Suppressor macrophage treated with lipopolysaccharide for 4 hours (primary cell): ENCODE data around the gene COMMD2.

Experiments used
- DNase-seq: peaks from one replicate; pipeline ENCODE4 v3.0.0-alpha.2; 2020

The COMMD2 gene

DNA sequence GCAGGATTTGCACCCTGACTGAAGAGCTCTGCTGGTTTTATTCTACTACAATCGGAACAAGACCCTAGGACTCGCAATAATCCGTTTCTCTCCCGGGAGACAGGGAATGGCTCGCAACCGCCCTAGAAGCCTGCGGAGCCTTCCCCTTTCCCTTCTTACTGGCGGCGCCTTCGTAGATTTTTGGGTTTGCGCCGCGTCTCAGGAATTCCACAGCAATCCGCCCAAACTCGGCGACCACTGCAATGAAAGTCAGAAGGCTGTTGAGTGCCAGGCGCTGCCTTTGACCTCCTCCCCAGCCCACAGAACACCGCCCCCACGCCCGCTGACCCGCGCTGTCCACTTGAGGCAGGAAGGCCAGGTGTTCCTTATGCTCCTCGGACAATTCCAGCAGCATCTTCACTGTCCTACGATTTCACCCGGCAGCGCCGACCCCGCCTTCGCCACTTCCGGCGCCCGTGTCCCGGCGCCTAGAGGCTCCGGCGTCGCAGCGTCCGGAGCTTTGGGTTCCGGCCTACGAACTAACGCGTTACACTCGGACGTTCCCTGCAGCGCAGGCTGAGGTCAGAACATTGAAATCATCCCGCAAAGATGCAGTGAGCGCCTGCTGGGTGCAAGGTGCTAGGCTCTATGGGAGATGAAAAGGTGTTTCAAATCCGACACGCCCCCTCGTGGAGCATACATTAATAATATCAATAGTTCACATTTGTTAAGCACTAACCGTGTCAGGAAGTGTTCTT is at the start of gene COMMD2:
COMMD2 (minus strand) TSS at position 439 of the 737 bp plus-strand sequence; CDS start at position 394, 45 bp downstream.
- DNase-seq, result peak; percentile 90

DNA sequence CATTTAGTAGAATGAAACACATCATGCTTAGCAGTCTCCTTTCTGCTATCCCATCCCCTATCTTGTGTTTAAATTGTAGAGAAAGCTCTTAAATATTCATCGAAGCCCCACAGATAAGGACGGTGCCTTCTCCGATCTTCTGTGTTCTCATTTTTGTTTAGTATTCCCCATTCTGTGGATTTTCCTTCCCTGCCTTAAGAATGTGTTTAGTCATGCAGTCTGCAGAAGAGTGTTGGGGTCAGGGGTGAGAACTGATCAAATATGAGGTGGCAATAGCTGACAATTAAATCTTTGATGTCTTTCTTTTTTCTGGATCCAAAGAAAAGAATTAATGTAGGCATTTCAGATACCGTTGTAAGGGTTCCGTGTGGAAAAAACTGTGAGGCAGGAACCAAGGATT is 49.4 kb upstream of the COMMD2 start:
- DNase-seq, result no peak

DNA sequence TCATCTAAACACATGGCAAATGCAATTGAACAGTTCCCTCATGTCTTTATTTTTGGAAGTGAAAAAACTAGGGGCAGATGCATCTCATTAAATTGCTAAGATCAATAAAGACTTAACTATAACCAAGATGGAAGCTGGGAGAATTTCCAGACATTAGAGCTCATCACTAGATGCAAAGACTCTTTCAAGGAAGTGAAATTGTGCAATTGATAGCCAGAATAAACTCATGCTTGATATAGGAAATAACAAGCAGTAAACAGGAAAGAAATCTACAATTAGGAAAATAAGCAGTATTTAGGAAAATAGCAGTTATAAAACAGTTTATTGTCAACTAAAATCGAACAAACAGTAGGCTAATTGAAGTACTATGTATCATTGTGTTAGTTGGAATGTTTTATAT is 48.9 kb upstream of the COMMD2 start:
- DNase-seq, result no peak

DNA sequence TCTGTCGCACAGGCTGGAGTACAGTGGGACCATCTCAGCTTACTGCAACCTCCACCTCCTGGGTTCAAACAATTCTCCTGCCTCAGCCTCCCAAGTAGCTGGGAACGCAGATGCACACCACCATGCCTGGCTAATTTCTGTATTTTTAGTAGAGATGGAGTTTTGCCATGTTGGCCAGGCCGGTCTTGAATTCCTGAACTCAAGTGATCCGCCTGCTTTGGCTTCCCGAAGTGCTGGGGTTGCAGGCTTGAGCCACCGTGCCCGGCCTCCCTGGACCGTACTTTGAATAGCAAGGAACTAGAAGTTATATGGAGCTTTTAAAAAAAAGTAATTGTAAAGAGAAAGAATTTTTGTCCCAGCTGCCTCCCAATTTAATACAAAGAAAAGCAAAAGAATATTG is 48.4 kb upstream of the COMMD2 start:
- no peak for DNase-seq

DNA sequence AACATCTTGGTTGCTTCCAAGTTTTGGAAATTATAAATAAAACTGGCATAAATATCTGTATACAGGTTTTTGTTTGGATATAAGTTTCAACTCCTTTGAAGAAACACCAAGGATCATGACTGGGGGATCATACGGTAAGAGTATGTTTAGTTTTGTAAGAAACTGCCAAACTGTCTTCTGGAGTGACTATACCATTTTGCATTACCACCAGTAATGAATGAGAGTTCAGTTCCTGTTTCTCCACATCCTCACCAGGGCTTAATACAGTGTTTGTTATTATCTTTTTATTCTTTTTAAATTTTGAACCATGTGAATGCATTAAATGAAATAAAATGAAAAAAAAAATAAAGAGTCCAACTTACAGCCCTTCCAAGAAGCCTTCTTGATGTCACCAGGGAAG is 43.7 kb upstream of the COMMD2 start:
- DNase-seq, result no peak

DNA sequence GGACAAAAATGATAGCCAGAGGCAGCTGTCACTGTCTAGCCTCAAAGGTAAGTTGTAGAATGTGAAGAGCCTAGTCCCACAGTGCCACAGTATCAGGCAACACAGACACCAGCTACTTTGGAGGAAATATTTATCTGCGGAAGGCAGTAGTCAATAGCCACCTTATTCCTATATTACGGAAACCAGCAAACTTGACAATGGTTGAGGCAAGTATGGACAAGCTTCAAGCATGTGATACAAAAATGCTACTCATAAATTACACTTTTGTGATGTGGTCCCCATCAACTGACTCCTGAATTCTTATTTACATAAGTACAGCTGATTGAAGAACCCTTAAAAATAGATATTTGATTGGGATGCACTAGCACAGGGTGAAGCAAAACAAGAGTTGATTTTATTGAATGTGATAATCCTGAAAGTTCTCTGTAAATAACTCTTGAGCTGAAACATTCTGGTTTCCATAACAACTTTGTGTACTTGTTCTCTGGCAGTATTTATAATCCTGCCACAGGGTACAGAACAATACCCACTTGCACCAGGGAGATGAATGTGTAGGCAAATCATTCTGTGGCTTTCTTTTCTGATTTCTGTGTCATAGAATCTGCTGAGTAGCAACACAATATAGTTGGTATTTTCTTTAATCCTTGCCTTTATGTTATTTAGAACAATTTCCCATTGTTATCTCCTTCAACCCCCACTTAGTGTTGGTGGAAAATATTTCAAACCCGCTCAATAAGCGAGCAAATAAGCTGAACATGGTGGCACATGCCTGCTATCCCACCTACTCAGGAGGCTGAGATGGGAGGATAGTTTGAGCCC is 40.4 kb upstream of the COMMD2 start, which contains the start of gene ANKUB1:
ANKUB1 (minus strand) TSS at position 103 of the 819 bp plus-strand sequence. CDS start 188 bp downstream, outside the sequence.
- no peak for DNase-seq

DNA sequence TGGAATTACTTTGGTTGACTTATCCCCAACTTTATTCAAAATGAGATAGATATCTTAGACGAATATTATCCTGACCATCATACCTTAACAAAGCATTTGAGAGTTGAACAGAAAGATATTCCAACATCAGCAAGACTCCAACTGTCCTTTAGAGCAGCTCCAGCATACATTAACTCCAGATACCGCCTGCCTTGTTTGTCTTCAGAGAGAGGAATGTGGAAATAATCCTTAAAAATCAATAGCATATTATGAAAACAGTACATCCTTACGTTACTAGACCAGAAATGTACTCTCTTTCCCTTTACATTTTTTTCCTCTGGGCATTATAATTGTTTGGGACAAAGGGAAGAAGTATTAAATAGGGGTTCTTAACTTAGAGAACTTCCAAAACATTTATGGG is 38.4 kb upstream of the COMMD2 start:
- DNase-seq, result no peak

DNA sequence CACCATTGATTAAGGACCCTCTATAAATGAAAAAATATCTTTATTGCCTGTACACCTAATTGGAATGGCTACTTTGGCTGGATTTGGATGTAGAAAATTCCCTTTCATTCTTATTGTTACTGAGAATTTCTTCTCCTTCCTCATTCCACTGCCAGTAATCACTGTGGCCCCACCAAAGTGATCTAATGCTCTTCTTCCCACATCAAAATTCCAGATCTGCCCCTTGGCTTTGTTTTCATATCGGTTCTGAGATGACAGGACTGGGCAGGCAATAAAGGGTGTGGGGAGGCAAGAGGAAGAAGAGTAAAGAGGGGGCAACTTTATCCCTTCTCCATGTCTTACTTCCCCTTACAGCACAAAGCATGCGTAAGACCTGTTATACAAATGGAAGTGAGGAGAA is 38.0 kb upstream of the COMMD2 start:
- peak; percentile 58 for DNase-seq

DNA sequence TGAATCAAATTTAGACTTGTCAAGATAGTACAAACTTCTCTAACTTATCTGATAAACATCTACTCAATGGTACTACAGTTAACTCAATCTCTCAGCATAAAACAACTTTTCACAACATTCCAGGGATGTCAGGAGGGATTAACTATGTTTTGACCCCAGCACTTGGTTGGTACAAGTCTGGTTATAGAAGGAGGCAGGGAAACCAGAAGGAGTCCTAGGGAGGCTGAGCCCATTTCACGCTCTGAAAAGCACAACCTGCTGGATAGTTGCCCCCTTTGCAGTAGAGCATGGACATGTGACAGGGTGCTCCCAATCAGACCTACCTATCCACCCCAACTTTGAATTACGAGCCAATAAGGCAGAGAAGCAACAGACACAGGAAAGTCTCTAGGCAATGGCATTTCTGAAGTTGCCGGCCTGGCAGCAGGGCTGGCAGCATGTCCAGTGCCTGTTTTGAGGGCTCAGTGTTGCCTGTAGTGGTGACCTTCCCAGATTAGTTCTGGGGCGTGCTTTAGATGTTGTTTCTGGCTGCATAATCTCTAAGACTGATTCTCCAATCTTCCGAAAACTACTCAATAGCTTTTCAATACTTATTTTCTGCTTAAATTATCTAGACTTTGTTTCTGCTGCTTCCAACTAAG is 31.9 kb upstream of the COMMD2 start:
- DNase-seq, result no peak

DNA sequence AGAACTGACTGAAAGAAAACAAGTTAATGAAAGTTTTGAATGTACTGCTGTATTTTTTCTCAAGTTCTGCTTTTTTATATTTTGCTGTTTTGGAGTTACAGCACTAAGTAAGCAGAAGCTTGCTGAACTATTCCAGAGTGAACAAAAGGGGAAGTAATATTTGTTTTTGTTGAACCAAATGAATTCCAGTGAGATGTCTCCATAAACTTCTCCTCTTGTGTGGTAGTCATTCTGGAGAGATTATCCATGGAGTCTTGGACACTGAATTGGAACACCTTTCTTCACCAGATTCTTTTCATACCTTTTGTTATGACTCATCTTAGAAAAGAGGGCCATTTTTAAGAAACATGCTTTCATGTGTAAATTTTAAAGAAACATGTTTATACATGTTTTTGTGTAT is 31.3 kb upstream of the COMMD2 start:
- DNase-seq, result peak; percentile 79

DNA sequence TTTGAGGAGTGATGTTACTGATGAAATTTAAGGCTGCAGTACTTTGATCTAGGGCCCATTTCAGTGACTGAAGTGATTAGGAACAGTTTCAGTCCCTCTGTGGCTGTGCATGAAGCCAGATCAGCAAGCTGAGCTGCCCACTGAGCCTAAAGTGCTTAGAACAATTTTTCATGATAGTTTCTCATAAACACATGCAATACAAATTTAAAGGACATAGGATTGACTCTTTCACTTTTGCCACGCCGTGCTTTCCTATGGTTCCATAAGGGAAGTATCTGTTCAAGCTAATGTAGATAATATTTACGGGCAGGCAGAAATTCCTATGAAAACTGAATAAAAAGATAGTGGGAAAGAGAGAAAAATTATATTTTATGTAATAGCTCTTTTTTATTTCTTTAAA is 29.5 kb upstream of the COMMD2 start:
- DNase-seq, result peak; percentile 44

DNA sequence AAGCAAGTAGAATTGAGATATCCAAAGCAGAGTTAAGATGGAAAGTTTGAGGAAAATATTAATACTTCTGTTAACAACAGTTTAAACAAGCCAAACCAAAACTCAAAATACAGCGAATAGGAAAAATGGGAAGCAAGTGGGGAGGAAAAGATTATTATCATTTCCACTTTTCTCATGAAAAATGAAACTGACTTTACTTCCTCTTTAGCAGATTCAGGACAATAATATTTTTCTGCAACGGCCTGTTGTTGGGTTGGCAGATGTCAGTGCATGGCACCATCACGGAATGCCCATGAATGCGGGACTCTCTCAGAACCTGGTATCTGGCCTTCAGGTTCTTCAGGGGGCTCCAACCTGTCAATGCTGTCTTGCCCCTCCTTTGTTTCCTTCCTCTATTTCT is 28.9 kb upstream of the COMMD2 start:
- DNase-seq, result peak; percentile 84

DNA sequence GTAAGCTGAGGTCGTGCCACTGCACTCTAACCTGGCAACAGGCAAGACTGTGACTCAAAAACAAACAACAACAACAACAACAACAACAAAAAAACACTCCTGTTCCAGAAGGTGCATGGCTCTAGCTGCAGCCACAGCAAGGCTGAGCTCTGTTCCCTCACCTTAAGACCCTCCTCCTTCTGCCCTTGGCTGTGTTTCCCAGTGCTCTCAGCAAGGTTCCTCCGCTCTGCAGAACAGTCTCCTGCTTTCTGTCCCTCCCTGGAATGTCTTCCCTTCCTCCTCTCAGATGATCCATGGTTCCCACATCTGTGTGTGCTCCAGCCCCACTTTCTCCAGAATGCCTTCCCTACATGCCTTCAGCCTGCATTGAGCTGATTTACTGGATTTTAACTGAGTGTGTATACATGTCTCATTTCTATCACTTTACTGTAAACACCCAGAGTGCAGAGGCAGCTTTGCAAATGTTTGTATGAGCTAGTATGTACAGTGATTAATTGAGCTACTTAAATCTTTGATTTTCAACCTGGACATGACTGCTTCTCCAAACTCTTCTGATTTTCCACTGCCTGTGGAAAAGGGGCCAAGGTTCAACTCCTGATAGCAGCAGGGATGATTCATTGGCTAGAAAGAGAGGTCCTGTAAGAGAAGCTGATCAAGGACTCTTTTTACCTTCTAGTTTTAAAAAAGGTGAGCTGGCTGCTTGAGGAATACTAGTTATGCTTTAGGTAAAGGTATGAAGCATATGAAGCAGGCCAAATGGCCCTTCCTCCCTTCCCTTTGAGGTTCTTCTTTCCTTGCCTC is 25.3 kb upstream of the COMMD2 start:
- no peak for DNase-seq

DNA sequence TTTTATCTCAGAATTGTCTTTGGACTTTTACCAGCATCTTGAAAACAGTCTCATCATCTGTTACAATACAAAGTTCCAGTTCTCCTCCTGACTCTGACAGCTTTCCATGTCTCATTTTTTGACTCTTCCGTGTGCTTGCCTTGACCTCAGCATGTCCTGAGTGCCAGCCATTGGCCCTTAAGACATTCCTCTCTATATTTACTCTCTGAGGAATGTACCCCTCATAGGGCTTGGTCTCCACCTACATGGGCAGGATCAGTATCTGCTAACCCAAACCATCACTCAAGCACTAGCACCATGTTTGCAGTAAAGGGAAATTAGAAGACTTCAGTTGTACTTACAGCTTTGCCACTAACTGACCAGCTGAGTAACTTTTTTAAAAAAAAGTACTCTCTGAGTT is 23.9 kb upstream of the COMMD2 start:
- DNase-seq, result no peak

DNA sequence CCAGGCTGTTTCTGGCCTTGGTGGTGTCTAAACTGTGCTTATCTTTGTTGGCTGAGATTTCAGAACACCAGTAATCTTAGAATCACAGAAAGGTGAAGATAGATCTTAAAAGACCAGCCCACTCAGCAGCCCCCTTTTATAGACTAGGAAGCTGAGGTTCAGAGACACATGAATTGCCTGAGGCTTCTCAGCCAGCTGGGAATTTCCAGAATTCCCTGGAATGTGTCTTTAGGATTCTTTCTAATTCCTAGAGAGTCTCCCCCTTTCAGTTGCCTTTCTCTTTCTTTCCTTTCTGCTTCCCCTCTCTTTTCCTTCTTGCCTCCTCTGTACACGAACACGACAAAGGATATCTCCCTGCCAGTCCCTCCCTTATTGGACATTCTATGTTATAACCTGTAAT is 20.6 kb upstream of the COMMD2 start:
- no peak for DNase-seq

DNA sequence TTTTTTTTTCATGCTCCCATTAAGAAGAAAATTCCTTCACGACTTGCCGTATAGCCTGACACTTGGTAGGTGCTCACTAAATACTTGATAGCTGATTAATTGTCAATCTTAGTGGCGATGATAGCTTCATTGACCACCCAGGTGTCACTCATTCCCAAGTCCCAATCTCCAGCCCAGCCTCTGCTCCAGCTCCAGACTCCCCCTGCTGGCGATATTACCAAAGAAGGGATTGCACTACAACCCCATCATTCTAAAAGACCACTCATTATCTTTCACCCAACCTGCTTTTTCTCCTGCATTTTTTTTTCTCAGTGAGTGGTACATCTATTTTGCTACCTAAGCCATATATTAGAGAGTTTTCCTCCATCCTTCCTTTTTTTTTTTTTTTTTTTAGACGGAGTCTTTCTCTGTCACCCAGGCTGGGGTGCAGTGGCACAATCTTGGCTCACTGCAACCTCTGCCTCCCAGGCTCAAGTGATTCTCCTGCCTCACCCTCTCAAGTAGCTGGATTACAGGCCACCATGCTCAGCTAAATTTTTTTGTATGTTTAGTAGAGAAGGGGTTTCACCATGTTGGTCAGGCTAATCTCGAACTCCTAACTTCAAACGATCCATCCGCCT is 19.5 kb upstream of the COMMD2 start:
- peak; percentile 65 for DNase-seq

DNA sequence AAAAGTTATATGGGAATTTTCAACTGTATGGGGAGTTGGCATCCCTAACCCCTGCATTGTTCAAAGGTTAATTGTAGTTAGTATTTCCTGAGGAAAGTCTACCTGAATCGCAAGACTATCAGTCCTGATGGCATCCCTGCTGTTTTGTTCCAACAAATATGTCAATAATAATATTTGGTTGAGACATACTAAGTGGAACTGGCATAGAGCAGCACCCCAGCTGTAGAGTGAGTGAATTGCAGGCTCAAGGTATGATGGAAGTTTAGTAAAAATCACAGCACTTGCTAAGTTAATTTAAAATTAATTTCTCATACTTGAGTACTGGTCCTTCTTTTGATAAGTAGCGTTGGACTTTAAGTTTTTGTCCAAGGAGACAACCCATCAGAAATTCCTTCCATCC is 18.0 kb upstream of the COMMD2 start:
- DNase-seq, result no peak

DNA sequence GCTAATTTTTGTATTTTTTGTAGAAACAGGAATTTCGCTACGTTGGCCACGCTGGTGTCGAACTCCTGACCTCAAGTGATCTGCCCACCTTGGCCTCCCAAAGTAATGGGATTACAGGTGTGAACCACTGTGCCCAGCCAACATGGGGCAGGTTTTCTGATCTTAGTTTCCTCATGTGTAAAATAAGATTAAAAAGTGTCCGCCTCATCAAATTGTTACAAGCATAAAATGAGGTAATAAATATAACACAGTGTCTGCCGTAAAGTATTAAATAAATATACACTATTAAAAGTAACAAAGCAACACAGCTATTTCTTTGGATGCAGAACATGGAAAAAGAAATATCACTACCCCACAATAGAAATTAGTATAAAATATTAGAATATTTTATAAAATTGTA is 16.4 kb upstream of the COMMD2 start:
- DNase-seq, result no peak

DNA sequence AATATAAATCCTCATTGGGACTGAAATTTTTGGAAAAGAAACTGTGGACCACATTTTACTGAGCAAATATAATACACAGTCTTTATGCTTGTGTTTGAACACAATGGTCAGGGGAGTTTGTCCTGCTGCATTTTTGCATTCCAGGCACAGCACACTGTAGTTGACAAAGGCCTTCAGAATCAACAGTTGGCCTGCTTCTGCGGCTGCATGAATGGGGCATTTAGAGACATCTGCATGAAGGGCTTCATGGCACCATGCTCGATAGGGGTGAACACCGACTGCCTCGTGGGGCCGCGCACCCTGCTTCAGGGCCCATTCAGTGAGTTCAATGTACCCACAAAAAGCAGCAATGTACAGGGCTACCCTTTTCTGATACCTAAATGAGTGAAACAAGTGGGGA is 15.4 kb upstream of the COMMD2 start:
- DNase-seq, result no peak

DNA sequence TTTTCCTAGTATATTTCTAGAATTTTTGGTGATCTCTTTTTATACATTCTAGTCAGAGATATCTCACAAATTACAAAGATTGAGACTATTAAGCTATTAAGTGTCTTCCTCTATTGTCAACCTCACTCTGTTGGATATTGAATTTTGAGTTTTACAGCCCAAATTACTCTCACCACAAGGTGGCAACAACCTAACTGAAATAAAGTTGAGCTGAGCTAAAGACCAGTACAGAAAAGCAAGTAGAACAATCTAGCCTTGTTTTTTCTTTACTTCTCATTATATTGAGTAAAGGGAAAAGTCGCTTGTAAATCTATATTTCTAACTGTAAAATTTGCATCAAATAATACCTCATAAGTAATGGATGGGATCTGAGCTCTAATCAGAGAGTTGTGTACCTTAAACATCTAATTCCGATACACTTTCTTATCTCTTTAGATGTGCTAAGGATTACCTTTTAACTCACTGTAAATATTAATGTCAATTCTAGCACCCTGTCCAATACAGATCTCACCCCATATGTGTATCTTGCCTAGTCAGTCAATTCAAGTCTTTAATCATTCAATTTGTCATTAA is 13.6 kb upstream of the COMMD2 start:
- DNase-seq, result peak; percentile 58

DNA sequence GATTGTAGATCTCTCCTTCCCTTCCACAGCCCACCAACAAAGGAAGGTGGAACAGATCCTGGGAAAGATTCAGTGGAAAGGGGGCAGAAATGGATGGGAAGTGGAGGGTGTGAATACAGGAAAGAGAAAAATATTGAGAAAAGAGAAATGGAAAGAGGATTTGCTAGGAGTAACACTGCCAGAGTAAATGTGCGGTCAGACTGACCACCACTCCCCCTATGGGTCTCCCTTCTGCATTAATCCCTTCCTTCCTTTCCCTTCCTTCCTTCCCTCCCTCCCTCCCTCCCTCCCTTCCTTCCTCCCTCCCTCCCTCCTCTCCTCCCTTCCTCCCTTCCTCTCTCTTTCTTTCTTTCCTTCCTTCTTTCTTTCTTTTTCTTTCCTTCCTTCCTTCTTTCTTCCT is 12.0 kb upstream of the COMMD2 start:
- no peak for DNase-seq

DNA sequence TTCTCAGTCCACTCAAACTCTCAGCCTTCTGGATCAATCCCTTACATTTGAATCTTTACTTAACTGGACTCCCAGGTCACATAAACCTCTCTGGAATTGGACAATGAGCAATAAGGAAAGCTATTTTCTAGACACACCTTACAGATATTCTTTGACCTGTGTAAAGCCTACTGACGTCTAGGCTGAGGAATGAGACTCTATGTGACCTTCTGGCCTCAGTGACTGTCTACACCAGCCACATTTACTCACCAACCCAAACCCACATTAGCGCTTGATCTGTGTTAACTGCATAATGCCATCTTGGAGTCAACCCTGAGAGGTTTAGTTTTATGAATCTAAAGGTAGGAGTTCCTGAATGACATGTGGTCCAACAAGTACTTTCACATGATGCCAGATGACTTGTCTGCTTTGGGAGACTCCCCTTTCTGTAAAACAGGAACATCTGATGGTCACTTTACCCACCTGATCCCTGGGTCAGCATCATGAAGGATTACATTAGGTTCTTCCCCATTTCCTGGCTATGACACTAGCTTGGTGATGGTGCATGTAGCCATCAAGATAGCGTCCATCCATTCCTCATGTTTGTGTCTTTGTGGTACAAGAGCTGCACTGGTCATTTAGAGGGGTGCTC is 11.4 kb upstream of the COMMD2 start:
- DNase-seq, result peak; percentile 46
